Measurements from ENCODE around the gene DHDH. TPM values are rescaled to one million over a fixed set of nuclear protein-coding genes. Genes with fewer than 3 reads are reported as not detected.
"Not testable (repeated sequence)": the region's sequence is repeated elsewhere in the genome, so short reads cannot be mapped to it uniquely, and the experiment has no call there.

The DHDH gene
- total and polyA plus RNA-seq, 2 experiments from 2014 or later = 2.2 to 10.2 TPM

DNA sequence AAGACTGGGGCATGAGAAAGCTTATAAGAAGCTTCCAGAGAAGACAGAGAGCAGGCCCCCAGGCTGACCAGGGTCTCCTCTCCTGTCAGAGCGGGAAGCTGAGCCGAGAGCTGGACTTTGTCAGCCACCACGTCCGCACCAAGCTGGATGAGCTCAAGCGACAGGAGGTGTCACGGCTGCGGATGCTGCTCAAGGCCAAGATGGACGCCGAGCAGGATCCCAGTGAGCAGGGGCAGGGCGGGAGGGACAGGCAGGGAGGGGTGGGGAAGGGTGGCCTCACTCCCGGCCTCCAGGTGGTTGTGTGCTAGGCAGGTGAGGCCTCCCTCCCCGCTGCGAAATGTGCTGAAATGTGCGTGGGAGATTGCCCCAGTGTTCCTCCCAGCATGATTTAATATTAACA is 27.8 kb upstream of the DHDH start:
- Histone ChIP-seq H3K9me3 (ENCODE audit: low read depth) (no peaks in the 10 kb centered on the region), H3K27ac (no peak overlapping the region), H3K4me3 (no peak overlapping the region), H3K27me3 (no peaks in the 10 kb centered on the region), H3K36me3 (peaks cover 19% of the 10 kb centered on the region), H3K4me1 (ENCODE audit: low read depth) (peaks cover 6% of the 10 kb centered on the region)
- DNase-seq (ENCODE audit: low read depth in 1 of 2, low spot score in 1 of 2) = no peak
- TF ChIP-seq, protein P1, sequence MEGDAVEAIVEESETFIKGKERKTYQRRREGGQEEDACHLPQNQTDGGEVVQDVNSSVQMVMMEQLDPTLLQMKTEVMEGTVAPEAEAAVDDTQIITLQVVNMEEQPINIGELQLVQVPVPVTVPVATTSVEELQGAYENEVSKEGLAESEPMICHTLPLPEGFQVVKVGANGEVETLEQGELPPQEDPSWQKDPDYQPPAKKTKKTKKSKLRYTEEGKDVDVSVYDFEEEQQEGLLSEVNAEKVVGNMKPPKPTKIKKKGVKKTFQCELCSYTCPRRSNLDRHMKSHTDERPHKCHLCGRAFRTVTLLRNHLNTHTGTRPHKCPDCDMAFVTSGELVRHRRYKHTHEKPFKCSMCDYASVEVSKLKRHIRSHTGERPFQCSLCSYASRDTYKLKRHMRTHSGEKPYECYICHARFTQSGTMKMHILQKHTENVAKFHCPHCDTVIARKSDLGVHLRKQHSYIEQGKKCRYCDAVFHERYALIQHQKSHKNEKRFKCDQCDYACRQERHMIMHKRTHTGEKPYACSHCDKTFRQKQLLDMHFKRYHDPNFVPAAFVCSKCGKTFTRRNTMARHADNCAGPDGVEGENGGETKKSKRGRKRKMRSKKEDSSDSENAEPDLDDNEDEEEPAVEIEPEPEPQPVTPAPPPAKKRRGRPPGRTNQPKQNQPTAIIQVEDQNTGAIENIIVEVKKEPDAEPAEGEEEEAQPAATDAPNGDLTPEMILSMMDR (IDR thresholded peaks at IDR 0.05; ENCODE audit: low read depth, low read length) = no peak

GRCh38 chr19:48906324-48906723 is 27.2 kb upstream of the DHDH start:
- Histone ChIP-seq H3K36me3 (peaks cover 24% of the 10 kb centered on the region), H3K27me3 (no peaks in the 10 kb centered on the region), H3K27ac (no peak overlapping the region), H3K9me3 (ENCODE audit: low read depth) (no peaks in the 10 kb centered on the region), H3K4me1 (ENCODE audit: low read depth) (peaks cover 1% of the 10 kb centered on the region), H3K4me3 (no peak overlapping the region)
- TF ChIP-seq, protein P1 (IDR thresholded peaks at IDR 0.05; ENCODE audit: low read depth, low read length) = no peak
- no peak for DNase-seq (ENCODE audit: low read depth in 1 of 2, low spot score in 1 of 2)

- TF ChIP-seq, protein P1 (IDR thresholded peaks at IDR 0.05; ENCODE audit: low read depth, low read length) = no peak
- Histone ChIP-seq H3K27ac (no peak overlapping the region), H3K4me1 (ENCODE audit: low read depth) (no peaks in the 10 kb centered on the region), H3K4me3 (no peak overlapping the region), H3K36me3 (peaks cover 28% of the 10 kb centered on the region), H3K9me3 (ENCODE audit: low read depth) (no peaks in the 10 kb centered on the region), H3K27me3 (no peaks in the 10 kb centered on the region)
- DNase-seq (ENCODE audit: low read depth in 1 of 2, low spot score in 1 of 2) = no peak
These were observed 25.8 kb upstream of the DHDH start for GRCh38 chr19:48907671-48908070.

- H3K27me3 ChIP-seq; H3K9me3 ChIP-seq (ENCODE audit: low read depth); H3K4me3 ChIP-seq; DNase-seq (ENCODE audit: low read depth in 1 of 2, low spot score in 1 of 2); H3K4me1 ChIP-seq (ENCODE audit: low read depth); H3K27ac ChIP-seq: not testable (repeated sequence)
- peaks cover 40% of the 10 kb centered on the region for H3K36me3 ChIP-seq
These were observed 23.9 kb upstream of the DHDH start for GRCh38 chr19:48909424-48910077.

DNA sequence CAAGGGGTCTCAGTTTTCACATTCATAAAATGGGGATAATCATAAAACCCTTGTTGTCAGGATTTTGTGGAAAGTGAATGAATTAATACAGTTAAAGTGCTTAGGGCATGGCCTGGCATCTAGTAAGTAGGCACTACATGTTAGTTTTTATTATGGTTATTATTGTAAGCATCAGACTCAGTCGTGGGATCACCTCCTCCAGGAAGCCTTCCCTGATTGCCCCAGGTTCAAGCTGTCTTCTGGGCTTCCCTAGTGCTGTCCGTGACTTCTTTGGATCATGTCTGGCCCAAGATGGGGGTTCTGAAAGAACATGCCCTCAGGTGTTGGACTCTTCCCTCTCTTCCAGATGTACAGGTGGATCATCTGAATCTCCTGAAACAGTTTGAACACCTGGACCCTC is 22.7 kb upstream of the DHDH start:
- Histone ChIP-seq H3K4me1 (ENCODE audit: low read depth) (no peaks in the 10 kb centered on the region), H3K27ac (no peak overlapping the region), H3K4me3 (no peak overlapping the region), H3K27me3 (no peaks in the 10 kb centered on the region), H3K9me3 (ENCODE audit: low read depth) (no peaks in the 10 kb centered on the region), H3K36me3 (peaks cover 32% of the 10 kb centered on the region)
- TF ChIP-seq, protein P1 (IDR thresholded peaks at IDR 0.05; ENCODE audit: low read depth, low read length) = no peak
- DNase-seq (ENCODE audit: low read depth in 1 of 2, low spot score in 1 of 2) = no peak

DNA sequence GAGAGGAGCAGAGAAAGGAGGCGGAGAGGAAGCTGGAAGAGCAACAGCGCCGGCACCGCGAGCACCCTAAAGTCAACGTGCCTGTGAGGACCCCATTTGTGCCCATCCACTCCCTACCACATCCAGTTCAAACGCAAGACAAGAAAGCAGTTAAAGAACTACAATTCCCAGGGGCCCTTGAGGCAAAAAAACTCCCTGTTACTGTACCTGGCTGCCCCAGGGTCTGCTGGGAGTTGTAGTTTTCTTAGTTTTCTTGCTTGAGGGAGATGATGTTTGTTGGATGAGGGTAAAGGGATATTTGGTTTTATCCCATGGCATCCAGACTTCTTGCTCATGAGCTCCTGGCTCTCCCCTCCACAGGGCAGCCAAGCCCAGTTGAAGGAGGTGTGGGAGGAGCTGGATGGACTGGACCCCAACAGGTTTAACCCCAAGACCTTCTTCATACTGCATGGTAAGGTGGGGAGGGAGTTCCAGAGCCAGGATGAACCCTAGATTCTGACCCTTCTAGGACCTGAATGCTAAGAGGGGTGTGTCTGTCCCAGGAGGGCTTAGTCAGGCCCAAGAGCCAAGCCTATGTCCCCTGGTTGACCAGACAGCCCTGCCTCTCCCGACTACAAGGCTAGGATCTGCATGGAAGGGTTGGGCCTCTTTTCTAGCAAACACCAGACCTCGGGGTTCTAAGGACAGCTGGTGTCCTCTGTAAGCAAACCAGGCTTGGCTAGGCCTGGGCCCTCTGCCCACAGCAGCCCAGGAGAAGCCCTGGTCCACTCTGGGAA is 20.2 kb upstream of the DHDH start:
- Histone ChIP-seq H3K4me3 (no peak overlapping the region), H3K9me3 (ENCODE audit: low read depth) (no peaks in the 10 kb centered on the region), H3K36me3 (peaks cover 41% of the 10 kb centered on the region), H3K27ac (no peak overlapping the region), H3K4me1 (ENCODE audit: low read depth) (no peaks in the 10 kb centered on the region), H3K27me3 (no peaks in the 10 kb centered on the region)
- TF ChIP-seq, protein P1 (IDR thresholded peaks at IDR 0.05; ENCODE audit: low read depth, low read length) = no peak
- no peak for DNase-seq (ENCODE audit: low read depth in 1 of 2, low spot score in 1 of 2)
